HG03520 (cell line): ENCODE measurements around the gene GRIN3A.
A peak's percentile ranks its signal among the peaks of the same experiment; 100 is the strongest.
"Not testable (repeated sequence)": the region's sequence is repeated elsewhere in the genome, so short reads cannot be mapped to it uniquely, and the experiment has no call there.

ENCODE experiments used
- ATAC-seq: cut with Tn5 transposase; IDR thresholded peaks from one replicate; pipeline ENCODE4 v1.9.1; 2021; ENCODE audit warnings: mild to moderate bottlenecking, moderate library complexity; ENCODE audit not compliant: unreplicated experiment

Gene GRIN3A

GRCh38 chr9:101585740-101586139, 152.7 kb downstream of the GRIN3A start:
- no peak for ATAC-seq

- no peak for ATAC-seq
Observed at GRCh38 chr9:101582553-101582952, 155.9 kb downstream of the GRIN3A start.

GRCh38 chr9:101579711-101580545, 158.5 kb downstream of the GRIN3A start:
- no peak for ATAC-seq

- ATAC-seq: peak; percentile 53
Observed at GRCh38 chr9:101578378-101578777, 160.1 kb downstream of the GRIN3A start.

- no peak for ATAC-seq
Observed at GRCh38 chr9:101574731-101575333, 163.6 kb downstream of the GRIN3A start.

DNA sequence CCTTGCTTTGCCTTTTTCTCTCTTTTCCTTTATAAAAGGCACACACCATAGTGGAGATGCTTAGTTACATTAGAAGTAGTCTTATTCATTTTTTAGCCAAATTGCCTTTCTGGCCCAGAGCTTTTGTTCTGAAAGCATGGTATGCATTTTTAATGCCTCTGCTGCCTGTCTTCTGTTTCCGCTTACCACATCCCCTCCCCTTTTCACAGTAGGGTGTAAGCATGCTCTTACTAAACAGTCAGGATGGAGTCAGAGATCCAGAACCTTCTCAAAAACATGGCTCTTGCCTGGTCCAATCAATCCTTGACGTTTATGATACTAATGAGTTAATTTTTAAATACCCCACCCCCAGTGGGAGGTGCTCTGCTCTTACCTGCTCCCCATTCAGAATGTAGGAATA, 166.1 kb downstream of the GRIN3A start:
- ATAC-seq: no peak

- no peak for ATAC-seq
Observed at GRCh38 chr9:101571114-101571513, 167.3 kb downstream of the GRIN3A start.

GRCh38 chr9:101569741-101570501, 168.5 kb downstream of the GRIN3A start:
- no peak for ATAC-seq

GRCh38 chr9:101567725-101568350, 170.6 kb downstream of the GRIN3A start:
- no peak for ATAC-seq

GRCh38 chr9:101566904-101567724, 171.3 kb downstream of the GRIN3A start:
- ATAC-seq: no peak

DNA sequence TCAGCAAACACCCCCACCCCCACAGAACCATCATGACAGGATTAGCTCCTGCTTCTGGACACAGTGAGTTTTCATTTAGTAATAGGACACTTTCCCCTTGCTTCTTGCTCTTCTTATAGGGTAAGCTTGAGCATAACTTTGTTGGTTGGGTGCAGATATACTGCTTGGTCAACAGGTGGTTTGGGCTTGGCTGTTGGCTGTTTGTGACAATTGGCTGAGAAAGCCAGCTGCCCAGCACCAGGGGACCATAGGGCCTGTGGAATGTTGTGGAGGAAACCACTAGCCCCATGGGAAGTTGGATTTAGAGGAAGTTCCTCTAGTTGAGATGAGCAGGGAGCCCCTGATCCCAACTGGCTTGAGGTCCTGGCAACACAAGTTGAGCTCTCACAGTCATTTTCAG, 174.2 kb downstream of the GRIN3A start:
- no peak for ATAC-seq

- no peak for ATAC-seq
Observed at GRCh38 chr9:101562966-101563365, 175.5 kb downstream of the GRIN3A start.

GRCh38 chr9:101561740-101562139, 176.7 kb downstream of the GRIN3A start:
- no peak for ATAC-seq

DNA sequence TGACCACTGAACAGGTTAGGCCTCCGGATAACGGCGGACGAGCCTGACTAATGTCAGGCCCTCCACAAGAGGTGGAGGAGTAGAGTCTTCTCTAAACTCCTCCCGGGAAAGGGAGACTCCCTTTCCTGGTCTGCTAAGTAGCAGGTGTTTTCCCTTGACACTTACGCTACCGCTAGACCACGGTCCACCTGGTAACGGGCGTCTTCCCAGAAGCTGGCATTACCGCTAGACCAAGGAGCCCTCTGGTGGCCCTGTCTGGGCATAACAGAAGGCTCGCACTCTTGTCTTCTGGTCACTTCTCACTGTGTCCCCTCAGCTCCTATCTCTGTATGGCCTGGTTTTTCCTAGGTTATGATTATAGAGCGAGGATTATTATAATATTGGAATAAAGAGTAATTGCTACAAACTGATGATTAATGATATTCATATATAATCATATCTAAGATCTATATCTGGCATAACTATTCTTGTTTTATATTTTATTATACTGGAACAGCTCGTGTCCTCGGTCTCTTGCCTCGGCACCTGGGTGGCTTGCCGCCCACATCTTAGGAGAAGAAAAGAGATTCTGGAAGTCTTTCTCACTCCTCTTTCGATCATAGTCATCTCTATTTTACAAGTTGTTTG, 188.9 kb downstream of the GRIN3A start:
- ATAC-seq: not testable (repeated sequence)

GRCh38 chr9:101543098-101543735, 195.2 kb downstream of the GRIN3A start:
- no peak for ATAC-seq

- ATAC-seq: no peak
Observed at GRCh38 chr9:101540069-101540468, 198.4 kb downstream of the GRIN3A start.

DNA sequence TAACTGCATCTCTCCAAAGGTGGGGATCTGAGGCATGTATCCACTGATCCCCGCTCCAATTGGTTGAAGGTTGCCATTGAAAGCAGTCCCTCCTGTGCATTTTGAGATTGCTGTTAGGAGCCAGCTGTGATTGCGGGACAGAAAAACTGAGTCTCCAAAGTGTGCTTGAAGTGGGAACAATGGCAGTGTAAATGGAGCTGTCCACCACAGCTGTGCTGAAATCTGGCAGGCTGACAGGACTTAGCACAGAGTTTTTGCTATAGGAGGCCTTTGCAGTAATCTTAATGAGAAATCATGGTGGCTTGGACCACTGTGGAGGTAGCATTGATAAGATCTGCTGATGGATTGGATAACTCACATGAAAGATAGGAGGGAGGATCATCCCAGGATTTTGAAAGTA, 201.5 kb downstream of the GRIN3A start:
- no peak for ATAC-seq

- ATAC-seq: no peak
Observed at GRCh38 chr9:101536351-101536750, 202.1 kb downstream of the GRIN3A start.
